Stimulated activated CD8-positive, alpha-beta memory T cell treated with anti-CD3 and anti-CD28 coated beads, Interleukin-4, amount 100 ng/mL, for 4 hours (primary cell): Measurements from ENCODE around the gene ZSWIM1.
"Not testable (repeated sequence)": the region's sequence is repeated elsewhere in the genome, so short reads cannot be mapped to it uniquely, and the experiment has no call there.

Source experiments
- DNase-seq, 2 donors: peaks; one replicate each; pipeline ENCODE4 v3.0.0-alpha.2; 2020; ENCODE audit warnings: low read depth in 2 of 2, low spot score in 1 of 2

Gene ZSWIM1

DNA sequence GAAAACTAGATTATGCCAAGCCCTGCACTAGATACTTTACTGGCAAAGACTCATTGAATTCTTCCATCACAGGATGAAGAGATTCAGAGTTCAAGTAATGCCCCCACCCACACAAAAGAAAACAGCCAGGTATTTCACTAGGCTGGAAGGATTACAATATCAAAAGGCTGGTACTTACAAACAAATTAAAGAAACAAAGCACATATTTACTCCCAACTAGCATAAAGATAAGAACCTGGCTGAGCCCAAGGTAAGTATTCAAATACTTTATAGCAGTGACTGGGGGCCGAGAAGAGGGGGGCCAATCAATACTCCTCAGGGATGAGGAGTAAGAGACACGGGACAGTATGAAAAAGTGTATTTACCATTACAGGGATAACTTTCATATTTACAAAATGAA, 27.5 kb upstream of the ZSWIM1 start:
- no peak for DNase-seq

DNA sequence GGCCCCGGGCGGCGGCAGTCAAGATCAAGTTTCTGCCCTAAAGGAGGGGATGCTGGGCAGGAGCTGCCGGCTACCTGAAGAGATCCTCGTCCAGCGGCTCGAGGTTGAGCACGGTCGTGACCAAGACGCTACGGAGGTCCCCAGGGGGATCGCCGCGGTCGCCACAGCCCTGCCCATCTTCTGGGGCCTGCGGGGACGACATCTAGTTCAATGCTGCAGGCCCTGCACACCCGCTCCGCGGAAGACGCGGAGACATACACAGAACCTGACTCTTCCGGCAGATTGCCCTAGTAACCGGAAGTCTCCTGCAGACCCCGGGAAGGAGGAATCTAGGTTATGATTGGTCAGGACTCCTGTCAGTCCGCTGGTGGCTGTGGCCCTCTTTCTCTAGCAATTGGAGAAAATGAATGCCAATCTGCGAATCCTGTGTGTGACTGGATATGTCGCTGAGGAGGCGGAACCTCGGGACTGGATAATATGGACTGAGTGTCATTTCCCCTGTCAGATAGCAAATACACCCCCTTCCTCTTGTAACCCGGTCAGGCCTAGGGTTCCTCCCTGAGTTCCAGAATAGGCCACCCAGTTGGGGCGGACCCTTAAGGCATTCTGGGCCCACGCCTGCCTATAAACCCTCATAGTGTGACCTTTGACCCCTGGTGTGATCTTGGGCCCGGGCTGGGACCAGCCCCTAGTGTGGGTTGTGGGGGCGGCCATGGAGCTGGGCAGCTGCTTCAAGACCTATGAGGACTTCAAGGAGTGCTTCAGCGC, 23.7 kb upstream of the ZSWIM1 start, which contains the start of the genes ACOT8 and ZSWIM3:
Gene ACOT8 (minus strand): TSS at position 279 of the 768 bp plus-strand sequence. CDS start 77 bp downstream, at position 202.
Gene ZSWIM3 (plus strand): TSS at position 501 of the 768 bp plus-strand sequence. CDS start 212 bp downstream, at position 713.
- DNase-seq = peak; percentile 81

DNA sequence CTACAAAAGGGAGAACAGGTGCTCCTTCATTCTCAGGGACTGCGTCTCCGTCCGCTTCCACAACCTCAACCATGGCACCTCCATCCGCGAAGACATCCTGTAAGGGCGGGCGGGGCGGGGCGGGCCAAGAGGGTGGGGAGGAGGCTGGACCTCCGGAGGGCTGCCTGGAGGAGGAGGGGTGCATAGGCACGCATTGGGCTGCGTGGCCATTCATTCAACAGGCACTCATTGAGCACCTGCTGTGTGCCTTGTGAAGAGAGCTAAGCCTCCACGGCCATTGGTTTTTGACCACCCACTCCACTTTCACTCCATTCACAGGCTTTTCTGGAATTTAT, 23.2 kb upstream of the ZSWIM1 start:
- no peak for DNase-seq

DNA sequence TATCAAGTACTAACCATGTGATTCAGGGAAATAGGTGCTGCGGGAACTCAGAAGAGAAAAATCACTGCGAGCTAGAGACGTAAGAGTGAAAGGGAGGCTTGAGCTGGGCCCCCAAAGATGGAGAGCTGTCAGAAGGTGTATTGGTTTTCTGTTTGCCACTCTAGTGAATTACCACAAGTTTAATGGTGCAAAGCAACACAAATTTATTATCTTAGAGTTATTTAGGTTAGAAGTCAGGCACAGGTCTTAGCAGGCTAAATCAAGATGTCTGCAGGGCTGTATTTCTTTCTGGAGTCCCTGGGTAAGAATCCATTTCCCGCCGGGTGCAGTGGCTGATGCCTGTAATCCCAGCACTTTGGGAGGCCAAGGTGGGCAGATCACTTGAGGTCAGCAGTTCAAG, 21.1 kb upstream of the ZSWIM1 start:
- DNase-seq = no peak

DNA sequence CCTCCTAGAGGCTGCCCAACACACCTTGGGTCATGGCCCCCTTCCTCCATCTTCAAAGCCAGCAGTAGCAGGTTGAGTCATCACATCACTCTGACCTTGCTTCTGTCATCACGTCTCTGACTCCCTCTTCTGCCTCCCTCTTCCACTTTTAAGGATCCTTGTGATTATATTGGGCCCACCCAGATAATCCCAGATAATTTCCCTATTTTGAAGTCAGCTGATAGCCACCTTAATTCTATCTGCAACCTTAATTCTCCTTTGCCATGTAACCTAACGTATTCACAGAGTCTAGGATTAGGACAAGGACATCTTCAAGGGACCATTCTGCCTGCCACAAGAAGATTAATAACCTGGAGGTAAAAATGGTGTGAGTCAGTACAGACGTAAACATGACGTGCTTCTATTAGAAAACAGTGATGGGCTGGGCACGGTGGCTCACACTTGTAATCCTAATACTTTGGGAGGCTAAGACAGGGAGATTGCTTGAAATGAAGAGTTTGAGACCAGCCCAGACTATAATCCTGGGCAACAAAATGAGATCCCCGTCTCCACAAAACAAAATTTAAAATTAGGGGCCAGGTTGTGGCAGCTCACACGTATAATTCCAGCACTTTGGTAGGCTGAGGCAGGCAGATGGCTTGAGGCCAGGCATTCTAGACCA, 20.3 kb upstream of the ZSWIM1 start:
- DNase-seq = no peak

DNA sequence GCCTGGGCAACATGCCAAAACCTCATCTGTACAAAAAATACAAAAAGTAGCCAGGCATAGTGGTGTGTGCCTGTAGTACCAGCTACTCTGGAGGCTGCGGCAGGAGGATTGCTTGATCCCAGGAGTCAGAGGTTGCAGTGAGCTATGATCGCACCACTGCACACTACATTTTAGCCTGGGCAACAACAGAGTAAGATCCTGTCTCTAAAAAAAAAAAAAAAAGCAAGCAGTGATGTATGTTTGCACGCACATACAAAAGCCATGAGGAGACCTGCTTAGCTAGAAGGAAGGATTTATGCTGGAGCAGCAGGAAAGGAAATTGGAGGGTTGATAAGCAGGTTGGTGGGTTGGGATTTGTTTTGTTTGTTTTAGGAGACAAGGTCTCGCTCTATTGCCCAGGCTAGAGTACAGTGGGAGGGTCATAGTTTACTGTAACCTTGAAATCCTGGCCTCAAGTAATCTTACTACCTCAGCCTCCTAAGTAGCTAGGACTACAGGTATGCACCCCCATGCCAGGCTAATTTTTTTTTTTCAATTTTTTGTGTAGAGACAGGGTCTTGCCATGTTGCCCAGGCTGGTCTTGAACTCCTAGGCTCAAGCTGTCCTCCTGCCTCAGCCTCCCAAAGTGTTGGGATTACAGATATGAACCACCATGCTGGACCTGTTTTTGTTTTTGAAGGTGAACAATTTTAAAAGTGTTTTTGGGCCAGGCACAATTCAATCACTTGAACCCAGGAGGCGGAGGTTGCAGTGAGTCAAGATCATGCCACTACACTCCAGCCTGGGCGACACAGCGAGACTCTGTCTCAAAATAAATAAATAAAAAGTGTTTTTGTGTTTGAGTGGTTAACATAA, 19.6 kb upstream of the ZSWIM1 start:
- no peak for DNase-seq

DNA sequence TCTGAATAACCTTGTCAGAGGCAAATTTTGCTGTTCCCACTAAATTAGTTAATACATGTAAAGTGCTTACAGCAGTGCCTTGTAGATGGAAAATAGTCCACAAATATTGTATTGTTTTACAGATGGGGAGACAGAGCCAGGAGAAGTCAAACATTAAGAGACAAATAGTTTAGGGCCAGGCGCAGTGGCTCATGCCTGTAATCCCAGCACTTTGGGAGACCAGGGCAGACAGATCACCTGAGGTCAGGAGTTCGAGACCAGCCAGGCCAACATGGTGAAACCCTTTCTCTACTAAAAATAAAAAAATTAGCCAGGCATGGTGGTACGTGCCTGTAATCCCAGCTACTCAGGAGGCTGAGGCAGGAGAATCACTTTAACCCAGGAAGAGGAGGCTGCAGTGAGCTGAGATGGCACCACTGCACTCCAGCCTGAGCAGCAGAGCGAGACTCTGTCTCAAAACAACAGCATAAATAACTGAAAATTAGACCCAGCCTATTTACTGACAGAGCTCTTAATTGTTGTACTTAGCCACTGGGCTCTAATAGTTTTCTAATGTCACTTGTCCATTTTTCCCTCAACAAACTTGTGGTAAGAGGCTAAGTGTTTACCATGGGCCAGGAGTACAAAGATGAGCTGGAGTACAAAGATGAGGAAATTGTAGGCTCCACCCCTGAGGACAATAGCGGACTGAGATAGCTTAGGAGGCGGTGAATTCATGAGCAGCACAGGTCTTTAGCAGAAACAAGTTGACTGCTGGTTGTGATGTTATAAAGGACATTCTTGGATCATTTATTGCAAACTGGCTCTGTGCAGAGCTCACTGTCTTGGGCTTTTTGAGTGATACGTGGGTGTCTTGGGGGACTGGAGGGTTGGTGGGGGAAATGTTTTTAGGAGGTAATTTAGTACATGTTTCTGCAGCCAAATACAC, 17.2 kb upstream of the ZSWIM1 start:
- no peak for DNase-seq

DNA sequence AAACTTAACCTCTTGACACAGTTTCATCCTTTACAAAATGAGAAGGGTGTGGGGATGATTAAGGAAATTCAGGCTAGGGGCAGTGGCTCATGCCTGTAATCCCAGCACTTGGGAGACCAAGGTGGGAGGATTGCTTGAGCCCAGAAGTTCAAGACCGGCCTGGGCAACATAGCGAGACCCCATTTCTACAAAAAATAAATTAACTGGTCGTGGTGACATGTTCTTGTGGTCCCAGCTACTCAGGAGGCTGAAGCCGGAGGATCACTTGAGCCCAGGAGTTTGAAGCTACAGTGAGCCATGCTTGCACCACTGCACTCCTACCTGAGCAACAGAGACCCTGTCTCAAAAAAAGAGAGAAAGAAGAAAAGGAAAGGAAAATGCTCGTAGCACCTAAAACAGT, 14.6 kb upstream of the ZSWIM1 start:
- DNase-seq = no peak

DNA sequence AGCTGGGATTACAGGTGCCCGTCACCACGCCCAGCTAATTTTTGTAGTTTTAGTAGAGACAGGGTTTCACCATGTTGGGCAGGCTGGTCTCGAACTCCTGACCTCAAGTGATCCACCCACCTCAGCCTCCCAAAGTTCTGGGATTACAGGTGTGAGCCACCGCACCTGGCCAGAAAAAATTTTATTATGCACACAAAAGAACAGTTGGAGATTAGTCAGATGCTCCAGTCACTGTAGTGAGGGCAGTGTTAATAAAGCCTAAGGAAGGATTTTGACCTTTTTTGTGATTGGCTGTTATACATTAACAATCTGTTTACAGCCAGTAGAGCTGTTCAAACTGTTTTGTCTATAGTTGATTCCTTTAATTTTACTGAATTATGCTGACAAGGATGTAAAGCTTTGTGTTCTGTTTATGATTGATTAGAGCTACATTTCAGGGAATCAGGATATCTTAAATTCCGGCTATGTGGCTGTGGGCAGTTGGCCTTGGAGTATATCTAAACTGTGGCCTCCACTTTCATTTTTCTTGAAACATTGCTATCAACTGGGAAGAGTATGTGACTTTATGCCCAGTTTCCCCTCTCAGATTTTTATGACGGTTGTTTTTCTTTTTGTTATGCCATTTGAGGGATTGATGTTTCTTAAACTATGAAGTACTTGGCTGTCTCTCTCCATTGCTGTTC, 13.8 kb upstream of the ZSWIM1 start:
- no peak for DNase-seq

DNA sequence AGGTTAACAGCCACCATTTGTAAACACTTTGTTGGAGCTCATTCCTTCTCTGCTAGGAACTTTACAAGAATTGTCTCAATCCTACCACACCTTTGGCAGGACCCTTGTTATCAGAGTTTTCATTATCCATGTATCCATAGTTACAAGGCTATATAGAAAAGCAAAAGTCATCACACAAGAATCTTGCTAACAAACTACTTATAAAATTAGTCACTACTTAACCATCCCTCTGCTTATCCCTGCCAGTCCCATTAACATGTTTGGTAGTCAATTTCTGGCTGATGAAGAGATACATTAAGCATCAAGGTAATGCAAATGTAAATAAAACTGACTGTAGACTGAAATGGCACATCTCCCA, 13.2 kb upstream of the ZSWIM1 start:
- DNase-seq = no peak

DNA sequence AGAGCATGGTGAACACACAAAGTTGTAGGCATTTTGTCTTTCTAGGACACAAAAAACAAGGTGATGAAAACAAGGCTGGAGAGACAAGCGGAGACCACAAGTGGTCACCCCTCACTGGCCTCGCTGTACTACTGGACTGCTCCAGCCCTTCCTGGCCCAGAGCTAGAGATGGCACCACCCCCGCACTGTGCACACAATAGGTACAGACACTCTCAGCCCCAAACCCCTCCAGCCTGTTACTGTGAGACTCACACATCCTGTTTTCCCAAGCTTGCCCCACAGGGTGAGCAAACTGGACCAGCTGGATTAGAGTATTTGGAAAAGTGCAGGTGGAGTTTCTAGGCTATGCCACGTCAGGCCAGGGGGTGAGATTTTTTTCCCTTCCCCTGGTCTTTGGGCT, 8.4 kb upstream of the ZSWIM1 start:
- DNase-seq = no peak

DNA sequence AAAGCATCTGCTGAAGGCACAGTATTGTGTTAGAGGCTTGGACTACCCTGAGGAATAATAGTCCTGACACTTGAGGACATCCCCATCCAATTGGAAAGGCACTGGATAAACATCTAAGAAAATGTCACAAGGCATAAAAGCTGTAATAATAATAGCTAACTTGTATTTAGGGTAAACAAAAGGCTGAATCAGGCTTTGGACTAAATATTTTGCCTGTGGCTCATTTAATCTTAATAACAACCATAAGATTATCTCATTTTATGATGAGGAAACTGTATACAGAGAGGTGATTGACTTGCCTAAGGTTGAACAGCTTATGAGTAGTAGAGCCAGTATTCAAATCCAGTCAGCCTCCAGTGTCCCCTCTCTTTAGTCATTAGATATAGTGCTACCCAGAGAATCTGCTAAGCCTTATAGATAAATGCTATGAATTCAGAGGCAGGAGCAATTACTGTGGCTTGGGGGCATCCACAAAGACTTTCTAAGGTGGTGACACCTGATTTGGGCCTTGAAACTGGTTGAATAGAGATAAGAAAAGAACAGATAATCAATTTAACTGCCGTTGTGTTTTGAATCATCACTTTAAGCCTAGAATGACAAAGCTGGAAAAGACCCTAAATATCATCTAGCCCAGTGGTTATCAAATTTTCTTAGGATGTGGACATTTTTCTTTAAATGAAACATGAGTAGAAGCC, 7.5 kb upstream of the ZSWIM1 start:
- DNase-seq = no peak

DNA sequence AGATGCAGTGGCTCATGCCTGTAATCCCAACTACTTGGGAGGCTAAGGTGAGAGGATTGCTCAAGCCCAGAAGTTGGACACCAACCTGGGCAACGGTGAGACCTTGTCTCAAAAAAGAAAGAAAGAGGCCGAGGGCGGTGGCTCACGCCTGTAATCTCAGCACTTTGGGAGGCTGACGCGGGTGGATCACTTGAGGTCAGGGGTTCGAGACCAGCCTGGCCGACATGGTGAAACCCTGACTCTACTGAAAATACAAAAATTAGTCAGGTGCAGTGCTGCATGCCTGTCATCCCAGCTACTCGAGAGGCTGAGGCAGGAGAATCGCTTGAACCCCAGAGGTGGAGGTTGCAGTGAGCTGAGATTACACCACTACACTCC, 6.9 kb upstream of the ZSWIM1 start:
- DNase-seq = not testable (repeated sequence)

DNA sequence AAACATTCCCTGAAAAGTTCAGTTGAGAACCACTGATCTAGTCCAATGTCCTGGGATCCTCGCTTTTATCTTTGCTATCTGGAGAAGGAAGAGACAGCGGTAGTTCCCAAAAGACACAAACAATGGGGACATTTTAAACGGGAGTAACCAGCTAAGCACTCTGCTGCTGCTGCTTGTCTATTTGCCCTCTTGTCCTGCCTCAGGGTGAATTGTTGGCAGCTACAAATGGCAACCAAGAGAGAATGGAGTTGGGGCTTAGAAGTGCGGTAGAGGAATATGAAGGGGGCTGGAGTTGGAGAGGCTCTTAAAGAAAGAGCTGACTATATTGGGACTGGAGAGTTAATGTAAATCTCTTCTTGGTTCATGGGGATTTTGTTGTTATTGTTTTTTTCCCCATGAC, 6.5 kb upstream of the ZSWIM1 start:
- no peak for DNase-seq

DNA sequence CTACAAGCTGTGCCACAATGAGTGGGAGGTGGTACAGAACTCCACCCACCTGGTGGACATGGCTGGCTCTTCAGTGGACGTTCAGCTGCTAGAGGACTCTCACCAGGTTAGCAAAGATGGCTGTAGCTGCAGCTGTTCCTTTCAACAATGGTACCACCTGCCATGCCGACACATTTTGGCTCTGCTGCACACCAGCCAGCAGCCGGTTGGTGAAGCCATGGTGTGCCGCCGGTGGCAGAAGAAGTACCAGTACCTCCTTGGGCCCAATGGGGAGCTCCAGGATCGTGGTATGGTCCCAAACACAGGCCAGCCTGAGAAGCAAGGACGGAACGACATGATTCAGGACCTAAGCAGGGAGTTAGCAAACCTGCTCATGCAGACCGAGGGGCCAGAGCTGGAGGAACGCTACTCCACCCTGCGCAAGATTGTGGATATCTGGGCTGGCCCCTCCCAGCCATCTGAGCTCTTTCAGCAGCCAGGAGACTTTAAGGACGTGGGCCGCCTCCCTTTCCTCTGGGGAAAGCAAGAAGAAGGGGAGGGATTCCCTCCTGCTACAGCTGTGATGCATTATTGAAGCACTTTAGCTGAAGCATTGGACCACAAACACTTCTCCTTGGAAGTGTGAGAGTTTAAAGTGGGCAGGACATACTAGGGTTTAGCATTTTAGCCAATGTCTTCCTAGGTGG, 2.8 kb upstream of the ZSWIM1 start:
- no peak for DNase-seq

DNA sequence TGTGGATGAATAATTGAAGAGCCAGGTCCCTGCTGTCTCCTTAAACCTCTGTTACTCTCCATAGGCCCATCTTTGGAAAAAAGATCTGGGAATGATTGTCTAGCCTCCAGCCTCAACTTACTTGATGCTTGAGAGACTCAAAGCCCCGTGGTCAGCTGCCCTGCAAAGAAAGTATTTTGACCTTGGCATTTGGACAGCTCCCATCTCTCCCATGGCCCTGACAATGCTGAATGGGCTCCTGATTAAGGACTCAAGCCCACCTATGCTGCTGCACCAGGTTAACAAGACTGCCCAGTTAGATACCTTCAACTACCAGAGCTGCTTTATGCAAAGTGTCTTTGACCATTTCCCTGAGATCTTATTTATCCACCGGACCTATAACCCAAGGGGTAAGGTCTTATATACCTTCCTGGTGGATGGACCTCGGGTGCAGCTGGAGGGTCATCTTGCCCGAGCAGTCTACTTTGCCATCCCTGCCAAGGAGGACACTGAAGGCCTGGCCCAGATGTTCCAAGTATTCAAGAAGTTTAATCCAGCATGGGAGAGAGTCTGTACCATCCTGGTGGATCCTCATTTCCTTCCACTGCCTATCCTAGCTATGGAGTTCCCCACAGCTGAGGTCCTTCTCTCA, 1.6 kb downstream of the ZSWIM1 start:
- DNase-seq = no peak

DNA sequence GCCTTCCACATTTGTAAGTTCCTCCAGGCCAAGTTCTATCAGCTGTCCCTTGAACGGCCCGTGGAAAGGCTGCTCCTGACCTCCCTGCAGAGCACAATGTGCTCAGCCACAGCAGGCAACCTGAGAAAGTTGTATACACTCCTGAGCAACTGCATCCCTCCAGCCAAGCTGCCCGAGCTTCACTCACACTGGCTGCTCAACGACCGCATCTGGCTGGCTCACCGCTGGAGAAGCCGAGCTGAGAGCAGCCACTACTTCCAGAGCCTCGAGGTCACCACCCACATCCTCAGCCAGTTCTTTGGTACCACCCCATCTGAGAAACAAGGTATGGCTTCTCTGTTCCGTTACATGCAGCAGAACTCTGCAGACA, 2.1 kb downstream of the ZSWIM1 start:
- DNase-seq = no peak

DNA sequence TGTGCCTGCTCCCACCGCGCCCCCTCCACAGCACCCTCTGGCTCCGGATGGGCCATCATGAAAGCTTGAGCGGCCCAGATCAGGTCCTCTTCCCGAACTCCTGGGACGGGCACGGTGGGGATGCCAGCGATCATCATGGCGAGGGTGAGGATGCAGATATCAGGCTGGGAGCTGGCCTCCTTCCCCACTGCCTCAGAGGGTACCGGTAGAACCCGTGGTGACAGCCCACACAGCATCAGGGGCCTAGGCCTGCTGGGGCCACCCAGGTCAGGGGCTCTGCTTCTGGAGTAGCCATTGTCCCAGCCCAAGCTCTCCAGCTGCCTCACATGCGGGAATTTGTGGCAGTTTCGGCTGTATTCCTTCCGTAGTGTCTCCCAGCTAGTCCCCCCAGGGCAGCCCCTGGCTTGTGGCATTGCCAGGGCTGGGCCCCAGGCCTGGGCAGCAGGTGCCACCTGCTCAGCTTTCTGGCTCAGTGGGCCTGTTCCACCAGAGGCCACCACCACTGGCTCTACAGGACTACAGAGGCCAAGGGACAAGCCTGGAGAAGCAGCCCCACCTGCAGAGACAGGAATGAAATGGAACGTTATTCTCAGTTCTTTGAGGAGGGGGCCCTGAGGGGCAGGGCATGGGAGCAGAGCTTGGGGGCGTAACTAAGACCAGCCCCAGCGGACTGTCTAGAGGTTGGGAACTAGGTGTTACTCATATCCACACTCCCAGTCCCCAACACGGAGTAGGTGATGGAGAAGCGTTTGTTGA, 5.7 kb downstream of the ZSWIM1 start:
- DNase-seq = no peak
